Measurements from ENCODE around the gene ST13. TPM values are rescaled to one million over a fixed set of nuclear protein-coding genes. Genes with fewer than 3 reads are reported as not detected.
"Not testable (repeated sequence)": the region's sequence is repeated elsewhere in the genome, so short reads cannot be mapped to it uniquely, and the experiment has no call there.

Gene ST13
- total RNA-seq, 2 experiments from 2014 or later, result 260 to 297 TPM

DNA sequence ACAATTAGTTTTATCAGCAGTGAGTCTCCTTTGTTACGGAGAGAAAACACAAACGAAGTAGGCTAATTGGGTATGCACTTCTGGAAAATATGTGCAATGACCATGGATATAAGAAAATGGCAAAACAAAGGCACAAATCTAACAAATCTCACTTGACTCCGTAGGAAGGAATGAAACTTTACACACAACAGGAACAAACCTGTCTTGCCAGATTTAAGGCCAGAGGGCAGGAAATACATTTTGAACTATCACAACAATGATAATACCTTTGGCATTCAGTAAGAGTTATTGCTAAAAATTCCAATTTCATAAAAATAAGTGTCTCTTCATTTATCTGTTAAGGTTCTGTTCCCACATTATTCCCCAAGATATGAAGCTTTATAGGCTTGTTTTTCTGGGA is 73.9 kb downstream of the ST13 start:
- intact Hi-C loops (cut with DNase I, micrococcal nuclease), result no loop called here
- H3K4me3 Mint-ChIP-seq, result no peak overlapping the region
- ATAC-seq, result no peak
- ChIA-PET POLR2A (no interaction called here), CTCF (interaction anchor here (0.6 to 1.7 kb wide), 3 partner anchors 14 to 294 kb away, joined by 3 to 4 read pairs (median 3); no protein-coding TSS in a partner anchor)
- peaks cover 23% of the 10 kb centered on the region for H3K36me3 Mint-ChIP-seq (ENCODE audit: low read depth)
- DNase-seq, result no peak
- no peaks in the 10 kb centered on the region for H3K9me3 Mint-ChIP-seq (ENCODE audit: low read depth)
- no peak overlapping the region for H3K27ac Mint-ChIP-seq
- no peaks in the 10 kb centered on the region for H3K4me1 Mint-ChIP-seq
- H3K27me3 Mint-ChIP-seq, result no peaks in the 10 kb centered on the region

- H3K4me1 Mint-ChIP-seq; H3K9me3 Mint-ChIP-seq (ENCODE audit: low read depth); intact Hi-C loops (cut with DNase I, micrococcal nuclease); H3K4me3 Mint-ChIP-seq; ATAC-seq; DNase-seq; H3K27ac Mint-ChIP-seq; H3K27me3 Mint-ChIP-seq: not testable (repeated sequence)
- ChIA-PET CTCF (interaction anchor here (1.6 to 1.7 kb wide), 2 partner anchors 13 to 141 kb away, joined by 4 read pairs; no protein-coding TSS in a partner anchor), POLR2A (interaction anchor here (0.7 kb wide), 1 partner anchor 344 kb away, joined by 3 read pairs; no protein-coding TSS in a partner anchor)
- peaks cover 23% of the 10 kb centered on the region for H3K36me3 Mint-ChIP-seq (ENCODE audit: low read depth)
Observed at GRCh38 chr22:40781749-40782148, 74.7 kb downstream of the ST13 start.

Small RNA genes within 50 kb of the gene (microRNA-seq; reads per million reads assigned to microRNA genes)
- gene MIR4766 (ENCODE audit: borderline replicate concordance), result 1.1 reads per million

Other genes with a start within 250 kb of the ST13 start
- 10 to 100 TPM; 41.0 to 43.2 TPM for gene MRTFA, start 219.9 kb downstream of the ST13 start, total RNA-seq
- gene MCHR1, start 177.2 kb downstream of the ST13 start, total RNA-seq, result not detected
- gene SLC25A17, start 37.3 kb downstream of the ST13 start, total RNA-seq, result 10 to 100 TPM; 23.3 to 29.7 TPM
- 10 to 100 TPM; 21.5 to 25.8 TPM for gene XPNPEP3, start 509 bp upstream of the ST13 start, total RNA-seq
- gene DNAJB7, start 5.5 kb upstream of the ST13 start, total RNA-seq, result not detected
- gene RBX1, start 94.7 kb upstream of the ST13 start, total RNA-seq, result 10 to 100 TPM; 49.9 to 96.6 TPM
- gene EP300, start 236.0 kb upstream of the ST13 start, total RNA-seq, result 10 to 100 TPM; 40.5 to 61.2 TPM